Measurements from ENCODE around the gene GPRIN2.

GPRIN2 gene

DNA sequence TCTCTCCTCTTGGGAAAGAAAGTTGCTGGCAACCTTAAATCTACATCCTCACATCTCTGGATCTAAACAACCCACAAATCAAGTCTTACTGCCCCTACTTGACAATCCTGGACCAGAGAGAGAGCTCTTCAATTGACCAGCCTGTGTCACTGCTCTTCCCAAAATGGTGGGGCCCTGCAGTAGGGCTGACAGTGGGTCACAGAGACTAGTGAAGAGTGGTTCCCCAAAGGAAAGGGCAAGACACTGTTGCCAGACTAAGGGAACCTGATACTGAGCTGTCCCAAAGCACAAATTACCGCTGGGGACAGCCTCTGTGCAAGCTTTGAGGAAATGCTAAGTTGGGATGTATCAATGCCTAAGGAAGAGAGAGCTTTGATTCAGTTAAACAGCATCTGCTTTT lies 4.5 kb upstream of the GPRIN2 start:
- TF ChIP-seq CTCF (IDR thresholded peaks at IDR 0.05), result no peak
- H3K27me3 Mint-ChIP-seq (ENCODE audit: low read depth, poor library complexity), result no peaks in the 10 kb centered on the region
- DNase-seq, result peak; percentile 3
- H3K36me3 Mint-ChIP-seq (ENCODE audit: low read depth), result no peaks in the 10 kb centered on the region
- H3K27ac Mint-ChIP-seq, result no peak overlapping the region
- H3K9me3 Mint-ChIP-seq, result no peaks in the 10 kb centered on the region
- H3K4me3 Mint-ChIP-seq, result no peak overlapping the region
- peaks cover 6% of the 10 kb centered on the region for H3K4me1 Mint-ChIP-seq

DNA sequence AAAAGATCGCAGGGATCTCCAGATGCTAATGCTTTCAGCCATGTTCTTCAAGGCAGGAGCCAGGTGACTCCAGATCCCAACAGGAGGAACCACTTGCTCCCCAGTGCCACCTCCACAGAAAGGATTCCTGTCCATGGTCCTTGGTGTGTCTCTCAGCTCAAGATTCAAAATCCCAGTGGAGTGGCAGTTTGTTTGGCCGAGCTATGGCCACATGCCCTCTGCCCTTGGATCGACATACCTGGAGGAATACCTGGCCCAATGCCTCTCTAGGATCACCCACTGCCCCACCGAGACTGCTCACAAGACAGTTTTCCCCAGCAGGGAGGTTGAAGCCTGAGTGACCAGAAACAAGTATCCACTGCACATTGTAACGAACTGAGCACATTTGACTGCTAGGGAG lies 3.9 kb upstream of the GPRIN2 start:
- Mint-ChIP-seq H3K27me3 (ENCODE audit: low read depth, poor library complexity) (no peaks in the 10 kb centered on the region), H3K36me3 (ENCODE audit: low read depth) (no peaks in the 10 kb centered on the region), H3K9me3 (no peaks in the 10 kb centered on the region), H3K4me3 (no peak overlapping the region), H3K4me1 (peaks cover 10% of the 10 kb centered on the region), H3K27ac (no peak overlapping the region)
- DNase-seq, result peak; percentile 1
- no peak for TF ChIP-seq CTCF (IDR thresholded peaks at IDR 0.05)

GRCh38 chr10:46559231-46559671 lies 2.8 kb upstream of the GPRIN2 start:
- no peak for TF ChIP-seq CTCF (IDR thresholded peaks at IDR 0.05)
- DNase-seq, result no peak
- Mint-ChIP-seq H3K9me3 (no peaks in the 10 kb centered on the region), H3K4me1 (peaks cover 10% of the 10 kb centered on the region), H3K27ac (no peak overlapping the region), H3K36me3 (ENCODE audit: low read depth) (no peaks in the 10 kb centered on the region), H3K27me3 (ENCODE audit: low read depth, poor library complexity) (no peaks in the 10 kb centered on the region), H3K4me3 (no peak overlapping the region)

DNA sequence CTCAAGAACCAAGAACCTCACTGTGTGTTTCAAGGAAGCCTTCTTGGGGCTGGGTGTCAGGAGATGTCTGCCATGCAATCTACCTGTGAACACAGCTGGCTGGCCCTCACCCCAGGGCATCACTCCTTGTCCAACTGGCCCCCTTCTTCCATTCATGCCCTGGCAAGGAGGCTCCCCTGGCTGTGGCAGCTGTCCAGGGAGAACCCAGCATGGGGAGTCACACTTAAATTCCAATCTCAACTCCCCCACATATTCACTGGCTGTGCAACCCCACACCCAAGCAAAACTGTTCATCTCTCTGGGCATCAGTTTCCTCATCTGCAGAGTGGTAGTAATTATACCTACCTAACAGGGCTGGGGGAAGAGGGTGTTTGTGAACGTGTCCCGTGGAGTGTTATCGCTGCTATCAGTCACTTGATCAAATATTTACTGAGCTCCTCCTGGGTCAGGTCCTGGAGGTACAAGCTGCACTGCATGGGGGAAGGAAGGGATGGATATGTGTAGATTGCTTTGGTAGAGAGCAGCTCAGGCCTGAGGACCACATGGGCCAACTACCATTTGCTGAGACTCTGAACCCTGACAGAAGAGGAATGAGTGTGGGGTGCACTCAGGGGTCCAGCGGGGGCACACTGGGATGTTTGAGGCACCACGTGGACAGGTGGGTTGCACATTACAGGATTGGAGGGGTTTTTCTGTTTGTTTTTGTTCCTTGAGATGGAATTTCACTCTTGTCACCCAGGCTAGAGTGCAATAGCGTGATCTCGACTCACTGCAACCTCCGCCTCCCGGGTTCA lies 2.1 kb upstream of the GPRIN2 start:
- no peak overlapping the region for H3K27ac Mint-ChIP-seq
- H3K36me3 Mint-ChIP-seq (ENCODE audit: low read depth), result no peaks in the 10 kb centered on the region
- peak; percentile 3 for DNase-seq
- H3K4me3 Mint-ChIP-seq, result no peak overlapping the region
- H3K4me1 Mint-ChIP-seq, result peaks cover 10% of the 10 kb centered on the region
- TF ChIP-seq CTCF (IDR thresholded peaks at IDR 0.05), result no peak
- H3K27me3 Mint-ChIP-seq (ENCODE audit: low read depth, poor library complexity), result no peaks in the 10 kb centered on the region
- H3K9me3 Mint-ChIP-seq, result no peaks in the 10 kb centered on the region

DNA sequence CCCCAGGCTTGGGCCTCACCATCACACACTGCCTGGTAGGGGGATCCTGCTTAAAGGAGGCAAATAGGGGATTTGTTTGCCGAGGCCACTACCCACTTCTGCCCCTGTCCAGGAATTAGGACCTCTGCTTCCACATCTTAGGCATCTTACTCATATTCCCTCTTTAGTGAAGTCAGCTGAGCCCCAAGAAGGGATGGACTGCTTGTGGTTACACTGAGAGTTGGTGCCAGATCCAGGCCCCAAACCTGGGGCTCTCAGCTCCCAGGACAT lies 1.6 kb upstream of the GPRIN2 start:
- no peak overlapping the region for H3K27ac Mint-ChIP-seq

More for the DNA sequence above, 1.6 kb upstream of the GPRIN2 start:
- Mint-ChIP-seq H3K27me3 (ENCODE audit: low read depth, poor library complexity) (no peaks in the 10 kb centered on the region), H3K4me1 (peaks cover 10% of the 10 kb centered on the region), H3K4me3 (no peak overlapping the region), H3K9me3 (no peaks in the 10 kb centered on the region), H3K36me3 (ENCODE audit: low read depth) (no peaks in the 10 kb centered on the region)
- DNase-seq, result no peak
- TF ChIP-seq CTCF (IDR thresholded peaks at IDR 0.05), result no peak
